Stimulated activated CD4-positive, alpha-beta T cell treated with anti-CD3 and anti-CD28 coated beads, Interleukin-2, amount 100 ng/mL, for 4 hours (primary cell): Measurements from ENCODE around the gene ANK3.

Experiments used
- DNase-seq: peaks from one replicate; pipeline ENCODE4 v3.0.0-alpha.2; 2020; ENCODE audit warnings: low read depth

Gene ANK3

GRCh38 chr10:60413306-60414012 is 23.8 kb upstream of the ANK3 start:
- no peak for DNase-seq

- DNase-seq = no peak
These were observed 21.3 kb upstream of the ANK3 start for GRCh38 chr10:60410970-60411369.

GRCh38 chr10:60409202-60409601 is 19.5 kb upstream of the ANK3 start:
- DNase-seq = no peak

DNA sequence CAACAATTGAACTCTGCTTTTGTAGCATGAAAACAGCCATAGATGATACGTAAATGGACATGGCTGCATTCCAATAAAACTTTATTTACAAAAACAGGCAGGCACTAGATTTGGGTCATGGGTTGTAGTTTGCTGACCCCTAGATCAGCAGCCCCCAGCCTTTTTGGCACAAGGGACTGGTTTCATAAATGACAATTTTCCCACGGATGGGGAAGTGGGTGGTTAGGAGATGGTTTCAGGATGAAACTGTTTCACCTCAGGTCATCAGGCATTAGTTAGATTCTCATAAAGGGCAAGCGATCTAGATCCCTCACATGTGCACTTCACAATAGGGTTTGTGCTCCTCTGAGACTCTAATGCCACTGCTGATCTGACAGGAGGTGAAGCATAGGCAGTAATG is 16.5 kb upstream of the ANK3 start:
- no peak for DNase-seq

GRCh38 chr10:60405172-60405571 is 15.5 kb upstream of the ANK3 start:
- no peak for DNase-seq

DNA sequence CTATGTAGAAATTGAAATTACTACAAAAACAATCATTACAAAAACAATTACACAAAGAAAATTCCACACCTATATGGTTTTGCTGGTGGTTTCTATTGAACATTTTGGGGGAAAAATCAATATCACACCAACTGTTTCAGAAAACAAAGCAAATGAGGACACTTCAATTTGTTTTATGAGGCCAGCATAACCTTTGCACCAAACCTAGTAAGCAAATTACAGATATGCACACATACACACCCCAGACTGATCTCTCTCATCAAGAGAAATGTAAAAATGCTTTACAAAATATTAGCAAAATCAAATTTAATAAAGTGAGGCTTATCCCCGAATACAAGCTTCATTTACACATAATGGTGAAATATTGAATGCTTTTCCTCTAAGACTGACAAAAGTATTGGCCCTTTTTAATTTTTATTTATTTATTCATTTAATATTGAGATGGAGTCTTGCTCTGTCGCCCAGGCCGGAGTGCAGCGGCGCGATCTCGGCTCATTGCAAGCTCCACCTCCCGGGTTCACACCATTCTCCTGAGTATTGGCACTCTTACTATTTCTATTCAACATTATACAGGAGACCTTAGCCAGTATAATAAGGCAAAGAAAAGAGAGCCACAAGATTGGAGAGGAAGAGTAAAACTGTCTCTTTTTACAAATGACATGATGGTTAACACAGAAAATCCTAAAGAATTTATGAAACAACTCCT is 13.6 kb upstream of the ANK3 start:
- DNase-seq = no peak

- no peak for DNase-seq
These were observed 10.7 kb upstream of the ANK3 start for GRCh38 chr10:60400366-60400765.

- DNase-seq = no peak
These were observed 9.7 kb upstream of the ANK3 start for GRCh38 chr10:60399328-60399727.

DNA sequence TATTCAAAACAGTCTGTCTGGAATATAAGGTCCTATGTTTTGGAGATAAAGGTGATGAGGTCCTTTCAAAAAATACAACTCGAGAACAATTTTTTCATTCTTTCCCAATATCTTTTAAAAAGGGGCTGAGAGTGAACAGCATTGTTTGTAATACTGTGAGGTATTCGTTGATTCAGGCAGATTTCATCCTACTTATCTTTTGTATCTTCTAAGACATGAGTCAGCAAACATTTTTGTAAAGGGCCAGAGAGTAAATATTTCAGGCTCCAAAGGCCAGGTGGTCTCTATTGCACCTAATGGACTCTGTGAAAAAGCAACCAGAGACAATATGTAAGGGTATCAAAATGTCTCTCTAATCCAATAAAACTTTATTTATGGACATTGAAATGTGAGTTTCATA is 8.1 kb upstream of the ANK3 start:
- no peak for DNase-seq

- no peak for DNase-seq
These were observed 7.1 kb upstream of the ANK3 start for GRCh38 chr10:60396766-60397165.

- DNase-seq = no peak
These were observed 6.0 kb upstream of the ANK3 start for GRCh38 chr10:60395711-60396110.

DNA sequence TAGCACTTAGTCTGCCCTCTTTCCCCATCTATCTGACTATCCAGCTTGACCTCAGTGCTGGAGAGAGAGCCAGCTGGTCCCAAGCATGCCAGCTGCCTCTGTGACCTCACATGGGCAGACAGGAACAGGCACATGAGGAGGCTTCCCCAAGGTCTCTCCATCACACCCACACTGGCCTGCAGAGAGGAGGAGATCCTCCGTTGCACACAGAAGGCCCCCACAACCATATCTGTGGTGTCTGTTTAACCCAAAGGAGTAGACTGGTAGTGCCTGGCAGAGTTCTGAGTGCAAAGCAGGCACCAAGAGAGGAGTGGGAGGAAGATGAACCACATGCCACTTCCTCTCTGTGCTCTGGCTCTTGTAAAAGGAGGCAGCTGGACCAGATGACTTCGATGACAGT is 4.8 kb upstream of the ANK3 start:
- DNase-seq = no peak

DNA sequence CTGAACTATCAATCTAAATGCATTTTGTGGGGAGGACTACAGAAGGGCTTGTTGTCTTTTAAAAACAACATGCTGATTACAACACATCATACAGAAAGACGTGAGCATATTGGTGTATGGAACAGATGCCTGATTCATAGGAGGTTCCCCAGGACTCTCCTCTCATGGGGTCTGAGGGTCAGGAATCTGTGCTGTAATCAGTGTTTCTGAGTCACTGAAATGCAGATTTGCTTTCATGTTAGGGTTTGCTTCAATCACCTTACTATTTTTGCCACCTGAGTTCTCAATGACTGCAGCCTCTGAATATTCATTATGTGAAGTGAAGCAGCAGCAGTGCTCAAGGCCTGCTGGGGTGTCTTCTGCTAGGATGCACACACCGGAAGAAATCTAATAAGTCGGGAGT is 550 bp upstream of the ANK3 start:
- DNase-seq = no peak

DNA sequence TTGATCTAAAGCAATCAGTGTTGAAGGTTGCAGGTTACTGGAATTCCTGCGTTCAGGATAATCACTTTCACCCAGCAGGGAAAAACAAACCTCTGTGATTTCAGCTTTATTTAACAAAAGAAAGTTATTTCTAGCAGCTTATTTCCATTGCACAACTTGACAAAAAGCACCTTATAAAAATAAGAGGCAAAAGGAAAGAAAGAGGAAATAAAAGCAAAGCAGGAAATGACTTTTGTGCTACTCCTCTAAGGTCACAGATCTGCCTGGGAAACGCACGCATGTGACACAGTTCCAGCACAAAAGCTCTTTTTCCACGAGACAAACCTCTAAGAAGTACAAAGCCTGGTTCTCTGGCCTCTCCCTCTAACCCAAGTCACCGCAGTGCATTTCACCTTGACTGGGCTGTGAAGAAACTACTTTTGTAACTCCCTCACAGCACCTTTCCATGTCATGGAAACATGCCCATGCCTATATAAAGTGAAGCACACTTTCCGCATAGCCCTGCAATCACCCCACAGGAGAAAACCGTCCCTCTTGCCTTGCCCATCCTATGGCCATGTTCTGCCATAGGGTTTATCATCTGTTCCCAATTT is 870 bp downstream of the ANK3 start:
- no peak for DNase-seq

GRCh38 chr10:60388116-60388625 is 1.5 kb downstream of the ANK3 start:
- DNase-seq = no peak

DNA sequence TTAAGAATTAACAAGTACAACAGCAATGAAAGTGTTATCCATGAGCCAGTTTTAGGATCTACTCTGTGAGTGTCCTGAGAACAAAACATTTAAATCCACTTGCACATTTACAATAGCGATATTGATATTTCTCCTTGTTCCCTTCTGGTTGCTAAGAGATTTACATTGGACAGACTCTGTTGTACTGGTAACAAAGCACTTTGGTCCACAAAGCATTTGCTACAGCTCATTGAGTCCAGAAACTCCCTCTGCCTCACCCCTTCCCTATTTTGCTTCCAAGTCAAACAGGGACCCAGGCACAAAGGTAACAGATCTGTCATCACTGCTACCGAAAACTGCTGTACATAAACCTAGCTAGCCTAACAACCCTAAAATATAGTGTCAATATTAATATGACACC is 2.1 kb downstream of the ANK3 start:
- DNase-seq = no peak

DNA sequence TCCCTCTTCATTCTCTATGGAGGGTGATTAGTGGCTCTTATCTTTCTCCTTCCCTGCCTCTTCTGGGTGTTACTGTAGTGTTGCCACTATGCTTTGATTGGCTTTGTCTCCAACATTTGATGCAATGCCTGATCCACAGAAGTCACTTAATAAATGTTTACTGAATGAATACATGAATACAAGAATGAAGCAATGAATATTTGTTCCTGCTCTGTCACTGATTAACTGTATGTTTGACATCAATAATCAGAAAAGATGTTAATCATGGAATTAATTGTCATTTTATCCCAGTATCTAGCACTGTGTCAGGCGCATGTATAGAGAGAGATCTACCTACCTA is 4.3 kb downstream of the ANK3 start:
- DNase-seq = no peak

- no peak for DNase-seq
These were observed 4.8 kb downstream of the ANK3 start for GRCh38 chr10:60384708-60385398.

DNA sequence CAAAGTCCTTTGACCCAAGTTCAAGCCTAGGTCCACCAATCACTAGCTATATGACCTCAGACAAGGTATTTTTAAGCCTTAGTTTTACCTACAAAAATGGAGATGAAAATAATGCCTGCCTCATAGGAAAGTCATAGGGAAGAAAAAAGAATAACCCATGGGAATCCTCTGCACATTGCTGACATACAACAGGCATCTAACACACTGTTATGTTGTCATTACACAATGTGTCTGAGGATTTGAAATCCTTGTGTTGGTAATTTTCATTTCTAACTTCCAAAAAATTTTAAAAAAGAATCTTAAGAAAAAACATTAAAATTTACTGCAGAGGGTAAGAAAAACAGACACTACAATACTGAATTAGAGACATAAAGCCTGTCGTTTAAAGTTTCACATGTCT is 5.7 kb downstream of the ANK3 start:
- no peak for DNase-seq

- DNase-seq = no peak
These were observed 6.6 kb downstream of the ANK3 start for GRCh38 chr10:60382946-60383681.

GRCh38 chr10:60380781-60381180 is 8.9 kb downstream of the ANK3 start:
- no peak for DNase-seq

DNA sequence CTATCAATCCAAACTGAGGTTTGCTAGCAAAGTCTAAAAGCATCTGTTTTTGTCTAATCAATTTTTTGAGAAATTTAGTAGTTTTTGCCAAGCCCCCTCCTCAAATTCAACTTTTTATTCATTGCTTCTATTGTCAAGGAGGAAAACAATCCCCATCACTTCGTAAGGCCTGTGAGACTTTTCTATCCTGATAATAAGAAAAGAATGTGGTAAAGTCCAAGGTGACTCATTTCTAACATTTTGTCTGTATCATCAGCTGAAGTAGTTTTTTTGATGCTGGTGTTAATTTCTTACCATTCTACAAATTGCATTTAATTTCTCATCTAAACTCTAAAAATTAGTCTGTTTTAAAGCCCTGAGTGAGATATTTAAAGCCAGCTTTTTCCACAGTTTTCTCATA is 11.7 kb downstream of the ANK3 start:
- DNase-seq = no peak
